GM06990 (cell line): ENCODE measurements around the gene MKKS.

Source experiments
- DNase-seq: peaks from one replicate; pipeline ENCODE4 v3.0.0-alpha.2; 2011; ENCODE audit not compliant: insufficient read length; ENCODE audit errors: extremely low read depth
- H3K27me3 ChIP-seq: replicated peaks from 2 replicates; pipeline ENCODE4 v1.6.0; 2011; ENCODE audit warnings: low read length; ENCODE audit not compliant: control insufficient read depth, insufficient read depth
- H3K36me3 ChIP-seq: 2 replicates; pipeline ENCODE4 v1.5.1; 2011; ENCODE audit warnings: low read length; ENCODE audit not compliant: control insufficient read depth, insufficient read depth
- H3K4me3 ChIP-seq: replicated peaks from 2 replicates; pipeline ENCODE4 v1.5.1; 2011; ENCODE audit warnings: low read depth, mild to moderate bottlenecking, control low read depth, low read length
- TF ChIP-seq, protein P1 (sequence below): IDR thresholded peaks from 2 replicates; pipeline ENCODE4 v1.5.1; 2011; ENCODE audit warnings: low read length, control low read depth, mild to moderate bottlenecking, inconsistent platforms; ENCODE audit not compliant: insufficient read depth, poor library complexity, severe bottlenecking

Gene MKKS

DNA sequence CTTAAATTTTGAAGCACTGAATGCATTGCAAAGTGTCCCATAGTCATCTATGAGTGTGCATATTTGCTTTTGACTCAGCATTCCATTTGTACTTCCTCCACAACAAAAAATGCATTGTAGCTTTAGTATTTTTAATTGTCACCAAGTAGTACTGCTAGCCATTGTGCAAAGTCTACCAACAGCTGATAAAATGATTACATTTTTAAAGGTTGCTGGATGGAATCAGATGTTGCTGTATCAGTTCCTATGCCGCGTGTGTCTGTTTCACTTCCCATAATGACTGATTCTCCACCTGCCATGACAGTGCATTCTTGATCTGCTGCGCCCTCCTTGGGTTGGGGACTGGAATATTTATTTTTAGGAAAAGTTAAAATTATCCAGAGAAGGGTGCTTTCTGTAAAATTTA is 42.3 kb upstream of the MKKS start:
- Histone ChIP-seq H3K36me3 (no peaks in the 10 kb centered on the region), H3K27me3 (no peaks in the 10 kb centered on the region), H3K4me3 (no peak overlapping the region)
- peak; percentile 57 for DNase-seq
- TF ChIP-seq, protein P1, sequence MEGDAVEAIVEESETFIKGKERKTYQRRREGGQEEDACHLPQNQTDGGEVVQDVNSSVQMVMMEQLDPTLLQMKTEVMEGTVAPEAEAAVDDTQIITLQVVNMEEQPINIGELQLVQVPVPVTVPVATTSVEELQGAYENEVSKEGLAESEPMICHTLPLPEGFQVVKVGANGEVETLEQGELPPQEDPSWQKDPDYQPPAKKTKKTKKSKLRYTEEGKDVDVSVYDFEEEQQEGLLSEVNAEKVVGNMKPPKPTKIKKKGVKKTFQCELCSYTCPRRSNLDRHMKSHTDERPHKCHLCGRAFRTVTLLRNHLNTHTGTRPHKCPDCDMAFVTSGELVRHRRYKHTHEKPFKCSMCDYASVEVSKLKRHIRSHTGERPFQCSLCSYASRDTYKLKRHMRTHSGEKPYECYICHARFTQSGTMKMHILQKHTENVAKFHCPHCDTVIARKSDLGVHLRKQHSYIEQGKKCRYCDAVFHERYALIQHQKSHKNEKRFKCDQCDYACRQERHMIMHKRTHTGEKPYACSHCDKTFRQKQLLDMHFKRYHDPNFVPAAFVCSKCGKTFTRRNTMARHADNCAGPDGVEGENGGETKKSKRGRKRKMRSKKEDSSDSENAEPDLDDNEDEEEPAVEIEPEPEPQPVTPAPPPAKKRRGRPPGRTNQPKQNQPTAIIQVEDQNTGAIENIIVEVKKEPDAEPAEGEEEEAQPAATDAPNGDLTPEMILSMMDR, result peak; percentile 52

DNA sequence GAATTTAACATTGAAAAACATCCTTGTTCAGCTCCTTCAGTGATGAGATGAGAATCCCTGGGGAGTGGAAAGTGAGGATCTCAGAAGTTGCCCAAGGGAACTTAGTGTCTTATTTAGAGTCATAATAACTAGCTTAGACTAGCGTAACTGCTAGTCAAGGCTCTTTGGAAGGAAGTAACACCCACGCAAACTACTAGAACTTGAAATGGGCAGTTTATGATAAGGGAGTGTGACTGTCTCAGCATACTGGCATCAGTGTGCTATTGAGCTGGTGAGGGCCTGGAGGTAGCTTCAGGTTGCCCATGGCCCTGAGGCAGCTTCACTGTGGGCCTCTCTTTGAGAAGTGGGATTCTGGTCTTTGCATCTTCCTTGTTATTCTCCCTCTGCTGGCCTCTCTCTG is 41.2 kb upstream of the MKKS start:
- Histone ChIP-seq H3K27me3 (no peaks in the 10 kb centered on the region), H3K4me3 (no peak overlapping the region), H3K36me3 (no peaks in the 10 kb centered on the region)
- no peak for DNase-seq
- TF ChIP-seq, protein P1, result peak; percentile 11

DNA sequence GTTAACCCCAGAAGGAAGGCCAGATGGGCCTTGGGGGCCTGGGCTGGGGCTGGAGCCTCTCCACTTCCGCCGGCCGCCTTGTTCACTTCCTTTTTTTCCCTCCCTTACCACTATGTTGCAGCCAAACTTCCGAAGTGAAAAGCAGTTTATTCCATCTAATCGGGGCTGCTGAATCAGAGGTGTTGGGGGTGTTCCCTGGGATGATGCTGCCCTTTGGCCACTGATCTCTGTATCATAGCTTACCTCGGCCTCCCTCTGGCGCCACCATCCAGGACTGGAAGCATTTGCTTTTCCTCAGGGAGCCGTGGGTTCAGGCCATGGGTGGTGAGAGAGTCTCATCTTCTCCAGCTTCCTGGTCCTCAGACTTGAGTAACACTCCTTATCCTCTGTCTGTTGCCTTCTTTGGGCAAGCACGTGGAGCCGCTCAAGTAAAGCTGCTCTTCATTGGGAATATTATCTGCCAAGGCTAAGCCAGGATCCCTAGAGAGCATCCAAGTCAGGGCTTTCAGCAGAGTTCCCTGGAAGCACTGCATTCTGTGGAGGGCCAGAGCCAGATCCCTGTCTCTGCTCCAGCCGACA is 40.7 kb upstream of the MKKS start:
- TF ChIP-seq, protein P1, result no peak
- Histone ChIP-seq H3K4me3 (no peak overlapping the region), H3K36me3 (no peaks in the 10 kb centered on the region), H3K27me3 (no peaks in the 10 kb centered on the region)
- DNase-seq, result no peak

DNA sequence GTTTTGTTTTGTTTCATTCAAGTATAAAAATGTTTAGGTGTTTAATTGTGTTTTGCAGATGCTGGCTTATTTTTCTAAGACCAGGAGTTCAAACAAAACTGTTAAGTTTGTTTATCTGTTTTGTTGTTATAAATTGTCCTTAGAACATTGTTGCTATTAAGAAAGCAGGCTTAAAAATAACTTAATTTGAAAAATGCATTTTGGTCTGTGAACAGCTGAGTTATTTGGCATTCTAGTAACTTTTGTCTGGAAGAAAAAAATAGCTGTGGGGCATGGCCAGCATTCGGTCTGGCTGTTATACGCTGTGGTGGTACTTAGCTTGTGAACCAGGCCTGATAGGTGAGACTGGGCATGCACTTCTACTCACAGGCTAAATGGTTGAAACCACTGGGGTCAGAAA is 38.8 kb upstream of the MKKS start:
- DNase-seq, result no peak
- H3K27me3 ChIP-seq, result no peaks in the 10 kb centered on the region
- no peaks in the 10 kb centered on the region for H3K36me3 ChIP-seq
- TF ChIP-seq, protein P1, result no peak
- no peak overlapping the region for H3K4me3 ChIP-seq

DNA sequence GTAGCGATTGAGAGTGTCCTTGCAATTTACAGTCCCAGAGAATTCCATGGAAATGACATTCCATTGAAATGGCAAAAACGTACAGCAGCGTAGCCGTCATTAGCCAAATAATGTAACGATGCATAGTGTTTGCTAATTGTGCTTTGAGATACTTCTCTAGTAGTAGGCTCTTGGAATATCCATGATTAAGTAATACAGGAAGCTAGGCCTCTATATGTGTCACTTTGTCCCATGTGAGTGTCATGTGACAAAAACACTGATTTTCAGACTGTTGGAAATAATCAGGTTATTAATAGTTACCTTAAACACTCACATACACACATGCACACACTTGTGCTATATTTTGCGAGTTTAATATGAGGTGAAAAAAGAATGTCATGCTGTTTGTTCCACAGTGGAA is 36.3 kb upstream of the MKKS start:
- Histone ChIP-seq H3K27me3 (no peaks in the 10 kb centered on the region), H3K4me3 (no peak overlapping the region), H3K36me3 (no peaks in the 10 kb centered on the region)
- TF ChIP-seq, protein P1, result no peak
- no peak for DNase-seq

DNA sequence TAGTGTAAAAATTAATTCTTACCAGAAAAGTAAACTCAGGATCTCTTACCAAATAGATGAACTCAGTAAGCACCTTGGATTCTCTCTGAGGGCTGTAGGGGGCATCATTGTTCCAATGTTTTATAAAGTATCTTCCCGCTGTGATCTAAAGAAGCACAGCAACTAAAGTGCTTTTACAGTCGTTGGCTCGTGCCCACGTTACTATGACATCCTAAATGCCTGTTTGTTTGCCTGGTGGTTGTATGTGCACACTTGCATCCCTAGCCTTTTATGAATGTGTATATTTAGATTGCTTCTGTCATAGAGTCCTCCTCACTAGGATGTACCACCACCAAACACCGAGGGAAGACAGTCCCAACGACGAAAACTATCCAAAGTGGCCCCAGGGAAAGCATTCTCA is 35.6 kb upstream of the MKKS start:
- Histone ChIP-seq H3K27me3 (no peaks in the 10 kb centered on the region), H3K4me3 (no peak overlapping the region), H3K36me3 (no peaks in the 10 kb centered on the region)
- DNase-seq, result no peak
- TF ChIP-seq, protein P1, result peak; percentile 35
